Caco-2 (cell line): ENCODE data around the gene CLDN6. TPM values are rescaled to one million over a fixed set of nuclear protein-coding genes. Genes with fewer than 3 reads are reported as not detected.

Source experiments
- BruUV-seq: library from RNA; stranded (reverse); fragments of 400-500 nt; replicated peaks from 2 replicates; lab custom pipeline; 2021; lab: Mats Ljungman, UMichigan
- CTCF ChIA-PET: fragments of 300-600 bp; sonication (Branson Sonifier 250); formaldehyde crosslinking; loops from one replicate; lab custom pipeline; 2022; ENCODE audit warnings: antibody characterized with exemption; lab: Charles Lee
- POLR2A ChIA-PET: fragments of 300-600 bp; sonication (Branson Sonifier 250); formaldehyde crosslinking; loops from one replicate; lab custom pipeline; 2022; ENCODE audit warnings: antibody characterized with exemption; lab: Charles Lee
- DNase-seq, 2 experiments: peaks; one replicate each; pipeline versions ENCODE4 v3.0.0 to v3.0.0-alpha.2; 2020 to 2022
- H3K27me3 ChIP-seq: replicated peaks from 2 replicates; pipeline ENCODE4 v1.6.0; 2011; ENCODE audit warnings: low read length; ENCODE audit not compliant: control insufficient read depth, insufficient read depth
- H3K36me3 ChIP-seq: 2 replicates; pipeline ENCODE4 v1.5.1; 2011; ENCODE audit warnings: low read length; ENCODE audit not compliant: control insufficient read depth, insufficient read depth
- H3K4me1 ChIP-seq: fragments of 250-450 bp; sonication (Bioruptor Pico); 2 replicates; pipeline ENCODE4 v1.5.1; 2020; ENCODE audit warnings: mild to moderate bottlenecking
- H3K4me3 ChIP-seq: 2 replicates; pipeline ENCODE4 v1.5.1; 2011; ENCODE audit warnings: low read depth, mild to moderate bottlenecking, control low read depth, low read length
- H3K9me3 ChIP-seq: fragments of 250-450 bp; sonication (Bioruptor Pico); 2 replicates; pipeline ENCODE4 v1.5.1; 2020; ENCODE audit warnings: mild to moderate bottlenecking, moderate library complexity
- H3K27ac Mint-ChIP-seq: one replicate; pipeline ENCODE4 v1.8.0; 2022; ENCODE audit warnings: mixed read lengths; ENCODE audit not compliant: unreplicated experiment
- H3K27me3 Mint-ChIP-seq: one replicate; pipeline ENCODE4 v1.8.0; 2022; ENCODE audit warnings: mixed read lengths; ENCODE audit not compliant: insufficient read depth, unreplicated experiment
- H3K36me3 Mint-ChIP-seq: one replicate; pipeline ENCODE4 v1.8.0; 2022; ENCODE audit warnings: mild to moderate bottlenecking, mixed read lengths; ENCODE audit not compliant: insufficient read depth, unreplicated experiment
- H3K4me1 Mint-ChIP-seq: one replicate; pipeline ENCODE4 v1.8.0; 2022; ENCODE audit warnings: low read depth, mixed read lengths; ENCODE audit not compliant: unreplicated experiment
- H3K4me3 Mint-ChIP-seq: one replicate; pipeline ENCODE4 v1.8.0; 2022; ENCODE audit warnings: mild to moderate bottlenecking, moderate library complexity, mixed read lengths; ENCODE audit not compliant: unreplicated experiment
- H3K9me3 Mint-ChIP-seq: one replicate; pipeline ENCODE4 v1.8.0; 2022; ENCODE audit warnings: mixed read lengths; ENCODE audit not compliant: unreplicated experiment
- CTCF ChIP-seq, 2 experiments: fragments of 200-600 bp in 1 of 2; IDR thresholded peaks; 1 replicate in 1 of 2; 2 replicates in 1 of 2; pipeline versions ENCODE4 v1.5.1 to v1.8.0; 2011 to 2022; ENCODE audit warnings: antibody characterized with exemption in 1 of 2, control low read depth in 1 of 2, inconsistent platforms in 1 of 2, low read depth in 1 of 2, low read length in 1 of 2, mild to moderate bottlenecking in 1 of 2, moderate library complexity in 1 of 2; ENCODE audit not compliant: insufficient read depth in 1 of 2, severe bottlenecking in 1 of 2, unreplicated experiment in 1 of 2
- intact Hi-C: fragments of 100-400 bp; cut with micrococcal nuclease; formaldehyde crosslinking; loops from one replicate; pipeline ENCODE4 v1.10.0; 2022; ENCODE audit not compliant: unreplicated experiment
- total RNA-seq: library from RNA; stranded (reverse); gene quantifications from 2 replicates; pipeline ENCODE4 v1.2.3, GENCODE V29; 2022

CLDN6 gene
- total RNA-seq, 1 experiment from 2014 or later = 9.0 TPM

GRCh38 chr16:3065069-3065741 is 47.2 kb upstream of the CLDN6 start, which contains the start of gene IL32:
Gene IL32 (plus strand): TSS chr16:3065640. CDS start chr16:3065812, 172 bp downstream.
- no peaks in the 10 kb centered on the region for H3K4me1 Mint-ChIP-seq
- DNase-seq = peak; percentile 81 to 89
- no peaks in the 10 kb centered on the region for H3K27me3 Mint-ChIP-seq
- Histone ChIP-seq H3K9me3 (no peaks in the 10 kb centered on the region), H3K36me3 (no peaks in the 10 kb centered on the region), H3K4me1 (peaks cover 22% of the 10 kb centered on the region), H3K4me3 (peak within 1 kb of the TSS; percentile 49), H3K27me3 (no peaks in the 10 kb centered on the region)
- H3K36me3 Mint-ChIP-seq = peaks cover 13% of the 10 kb centered on the region
- intact Hi-C loops = no loop called here
- TF ChIP-seq CTCF (IDR thresholded peaks at IDR 0.05; ENCODE audit: insufficient read depth in 1 of 2, low read depth in 1 of 2, low read length in 1 of 2, severe bottlenecking in 1 of 2, unreplicated experiment in 1 of 2) = no peak
- no TSS peak for BruUV-seq
- H3K9me3 Mint-ChIP-seq = no peaks in the 10 kb centered on the region
- CTCF ChIA-PET = no interaction called here
- peak within 1 kb of the TSS; percentile 79 for H3K27ac Mint-ChIP-seq
- H3K4me3 Mint-ChIP-seq = peak within 1 kb of the TSS; percentile 78
- POLR2A ChIA-PET = interaction anchor here (0.6 to 0.8 kb wide), 3 partner anchors 54 to 312 kb away, joined by 3 to 6 read pairs (median 3); no protein-coding TSS in a partner anchor

- no peaks in the 10 kb centered on the region for H3K9me3 Mint-ChIP-seq
- no TSS peak for BruUV-seq
- no peak for TF ChIP-seq CTCF (IDR thresholded peaks at IDR 0.05; ENCODE audit: insufficient read depth in 1 of 2, low read depth in 1 of 2, low read length in 1 of 2, severe bottlenecking in 1 of 2, unreplicated experiment in 1 of 2)
- peak overlapping the region; percentile 26 for H3K4me3 Mint-ChIP-seq
- H3K36me3 ChIP-seq = no peaks in the 10 kb centered on the region
- intact Hi-C loops = no loop called here
- no peaks in the 10 kb centered on the region for H3K27me3 ChIP-seq
- H3K4me1 ChIP-seq = peaks cover 30% of the 10 kb centered on the region
- ChIA-PET CTCF (no interaction called here), POLR2A (interaction anchor here (0.5 kb wide), 1 partner anchor 60 kb away, joined by 9 read pairs; no protein-coding TSS in a partner anchor)
- H3K27ac Mint-ChIP-seq = peak overlapping the region; percentile 79
- H3K9me3 ChIP-seq = no peaks in the 10 kb centered on the region
- H3K4me3 ChIP-seq = no peak overlapping the region
- DNase-seq = no peak
- peaks cover 13% of the 10 kb centered on the region for H3K36me3 Mint-ChIP-seq
- H3K27me3 Mint-ChIP-seq = no peaks in the 10 kb centered on the region
- H3K4me1 Mint-ChIP-seq = no peaks in the 10 kb centered on the region
These were observed 45.8 kb upstream of the CLDN6 start for GRCh38 chr16:3063625-3064386.

DNA sequence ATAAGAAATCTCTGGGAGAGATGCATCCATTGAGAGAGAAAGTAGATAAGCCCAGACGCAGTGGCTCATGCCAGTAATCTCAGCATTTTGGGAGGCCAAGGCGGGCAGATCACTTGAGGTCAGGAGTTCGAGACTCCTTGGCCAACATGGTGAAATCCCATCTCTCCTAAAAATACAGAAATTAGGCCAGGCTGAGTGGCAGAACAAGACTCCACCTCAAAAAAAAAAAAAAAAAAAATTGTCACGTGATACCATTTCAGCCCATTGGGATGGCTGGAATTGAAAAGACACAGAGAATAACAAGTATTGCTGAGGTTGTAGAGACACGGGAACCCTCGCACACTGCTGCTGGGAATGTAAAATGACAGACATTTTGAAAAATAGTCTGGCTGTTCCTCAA is 44.6 kb upstream of the CLDN6 start:
- Histone ChIP-seq H3K36me3 (no peaks in the 10 kb centered on the region), H3K4me1 (peaks cover 30% of the 10 kb centered on the region), H3K9me3 (no peaks in the 10 kb centered on the region), H3K27me3 (no peaks in the 10 kb centered on the region), H3K4me3 (no peak overlapping the region)
- no peaks in the 10 kb centered on the region for H3K27me3 Mint-ChIP-seq
- peaks cover 13% of the 10 kb centered on the region for H3K36me3 Mint-ChIP-seq
- no peaks in the 10 kb centered on the region for H3K9me3 Mint-ChIP-seq
- POLR2A ChIA-PET = no interaction called here
- H3K4me1 Mint-ChIP-seq = no peaks in the 10 kb centered on the region
- no peak for TF ChIP-seq CTCF (IDR thresholded peaks at IDR 0.05; ENCODE audit: insufficient read depth in 1 of 2, low read depth in 1 of 2, low read length in 1 of 2, severe bottlenecking in 1 of 2, unreplicated experiment in 1 of 2)
- H3K4me3 Mint-ChIP-seq = no peak overlapping the region
- DNase-seq = no peak
- CTCF ChIA-PET = no interaction called here
- no TSS peak for BruUV-seq
- no peak overlapping the region for H3K27ac Mint-ChIP-seq
- intact Hi-C loops = no loop called here
